Measurements from ENCODE around the gene ZWINT. TPM values are rescaled to one million over a fixed set of nuclear protein-coding genes. Genes with fewer than 3 reads are reported as not detected.

Gene ZWINT
- total RNA-seq, 1 experiment from 2014 or later: 99.1 TPM

- Histone ChIP-seq H2BK15ac (ENCODE audit: low read depth, low read length) (no peak overlapping the region), H4K20me1 (ENCODE audit: control insufficient read depth, insufficient read depth, insufficient read length) (no peaks in the 10 kb centered on the region), H3K56ac (ENCODE audit: insufficient read length, low read depth, low read length) (no peak overlapping the region), H3K4ac (ENCODE audit: low read depth, low read length) (no peak overlapping the region), H3K18ac (ENCODE audit: insufficient read length, low read depth, low read length) (no peak overlapping the region), H3K9ac (ENCODE audit: extremely low read depth, insufficient read length, low read length) (no peak overlapping the region), H2AK5ac (ENCODE audit: insufficient read length, low read length) (no peak overlapping the region), H3K79me1 (ENCODE audit: insufficient read depth, low read depth, low read length, poor library complexity, severe bottlenecking) (no peaks in the 10 kb centered on the region), H4K8ac (replicated peaks; ENCODE audit: insufficient read length, low read depth, low read length) (no peak overlapping the region), H3K9me3 (ENCODE audit: control insufficient read depth, low read depth, low read length) (no peaks in the 10 kb centered on the region), H3K4me1 (ENCODE audit: insufficient read depth, low read length) (no peaks in the 10 kb centered on the region), H3K23ac (ENCODE audit: insufficient read length, low read depth, low read length) (no peak overlapping the region), H3K27me3 (ENCODE audit: insufficient read depth, low read length) (no peaks in the 10 kb centered on the region), H4K5ac (ENCODE audit: insufficient read length, low read depth, low read length) (no peak overlapping the region), H3K27ac (ENCODE audit: insufficient read length, low read depth, low read length) (no peak overlapping the region), H3K23me2 (ENCODE audit: insufficient read length, low read depth, low read length, poor library complexity, severe bottlenecking) (no peaks in the 10 kb centered on the region), H3T11ph (ENCODE audit: low read length) (no peak overlapping the region), H2BK20ac (ENCODE audit: low read depth, low read length, poor library complexity, severe bottlenecking) (no peak overlapping the region), H2AFZ (ENCODE audit: low read length) (no peak overlapping the region), H4K91ac (ENCODE audit: insufficient read length, low read depth, low read length) (no peak overlapping the region), H3K14ac (ENCODE audit: insufficient read depth, low read length) (no peak overlapping the region), H3K4me2 (ENCODE audit: insufficient read depth, insufficient read length, low read length) (no peak overlapping the region), H2BK12ac (ENCODE audit: insufficient read length, low read depth, low read length) (no peak overlapping the region), H2BK5ac (ENCODE audit: insufficient read length, low read length) (no peak overlapping the region), H3K79me2 (ENCODE audit: insufficient read depth, low read length) (no peaks in the 10 kb centered on the region), H2BK120ac (ENCODE audit: low read depth, low read length, poor library complexity, severe bottlenecking) (no peak overlapping the region)
- DNase-seq: no peak
- TF ChIP-seq CTCF (conservative IDR thresholded peaks at IDR 0.05): no peak
- no CpG with 5 or more reads among the region's 2 CpGs for WGBS (ENCODE audit: extremely low coverage, insufficient read length, low lambda C conversion rate)
- Mint-ChIP-seq H3K4me1 (peaks cover 0 to 3% of the 10 kb centered on the region in 2 experiments; a peak in 2 of 4 replicates), H3K27ac (no peak overlapping the region), H3K36me3 (ENCODE audit: insufficient read depth in 1 of 3, low read depth in 3 of 3) (no peaks in the 10 kb centered on the region), H3K4me3 (no peak overlapping the region), H3K9me3 (no peaks in the 10 kb centered on the region), H3K27me3 (ENCODE audit: low read depth) (no peaks in the 10 kb centered on the region)
Observed at GRCh38 chr10:56329961-56330360, 31.1 kb downstream of the ZWINT start.
